ENCODE results near the gene ZNF416.

Gene ZNF416

GRCh38 chr19:57559404-57560025, 19.2 kb downstream of the ZNF416 start, which contains the start of gene ZNF550:
TSS of gene ZNF550 (minus strand) at chr19:57559863. CDS start at chr19:57559682, 181 bp downstream.
- H3K4me3 ChIP-seq (replicated peaks; ENCODE audit: low read depth, low read length): peak within 1 kb of the TSS; percentile 69
- DNase-seq (ENCODE audit: extremely low read depth, low read depth): peak; percentile 55
- TF ChIP-seq CTCF (IDR thresholded peaks at IDR 0.05; ENCODE audit: low read depth, low read length, missing control alignments): no peak

- no peak for TF ChIP-seq CTCF (IDR thresholded peaks at IDR 0.05; ENCODE audit: low read depth, low read length, missing control alignments)
- no peak for DNase-seq (ENCODE audit: extremely low read depth, low read depth)
- H3K4me3 ChIP-seq (replicated peaks; ENCODE audit: low read depth, low read length): peak overlapping the region; percentile 69
Measured at GRCh38 chr19:57559008-57559403, 19.7 kb downstream of the ZNF416 start.

GRCh38 chr19:57558525-57558924, 20.2 kb downstream of the ZNF416 start:
- no peak for DNase-seq (ENCODE audit: extremely low read depth, low read depth)
- peak overlapping the region; percentile 69 for H3K4me3 ChIP-seq (replicated peaks; ENCODE audit: low read depth, low read length)
- peak; percentile 10 for TF ChIP-seq CTCF (IDR thresholded peaks at IDR 0.05; ENCODE audit: low read depth, low read length, missing control alignments)

- DNase-seq (ENCODE audit: extremely low read depth, low read depth): no peak
- TF ChIP-seq CTCF (IDR thresholded peaks at IDR 0.05; ENCODE audit: low read depth, low read length, missing control alignments): no peak
- no peak overlapping the region for H3K4me3 ChIP-seq (replicated peaks; ENCODE audit: low read depth, low read length)
Measured at GRCh38 chr19:57557659-57558058, 21.1 kb downstream of the ZNF416 start.

- H3K4me3 ChIP-seq (replicated peaks; ENCODE audit: low read depth, low read length): no peak overlapping the region
- no peak for TF ChIP-seq CTCF (IDR thresholded peaks at IDR 0.05; ENCODE audit: low read depth, low read length, missing control alignments)
- no peak for DNase-seq (ENCODE audit: extremely low read depth, low read depth)
Measured at GRCh38 chr19:57552432-57552831, 26.3 kb downstream of the ZNF416 start.

- H3K4me3 ChIP-seq (replicated peaks; ENCODE audit: low read depth, low read length): no peak overlapping the region
- TF ChIP-seq CTCF (IDR thresholded peaks at IDR 0.05; ENCODE audit: low read depth, low read length, missing control alignments): no peak
- no peak for DNase-seq (ENCODE audit: extremely low read depth, low read depth)
Measured at GRCh38 chr19:57546513-57546912, 32.2 kb downstream of the ZNF416 start.

All from HFF-Myc (cell line).